G401 (cell line): ENCODE measurements around the gene MKNK2. TPM values are rescaled to one million over a fixed set of nuclear protein-coding genes. Genes with fewer than 3 reads are reported as not detected.
A peak's percentile ranks its signal among the peaks of the same experiment; 100 is the strongest.
"Not testable (repeated sequence)": the region's sequence is repeated elsewhere in the genome, so short reads cannot be mapped to it uniquely, and the experiment has no call there.

Experiments
- DNase-seq: peaks from one replicate; pipeline ENCODE4 v3.0.0-alpha.2; 2015; ENCODE audit warnings: low spot score
- in situ Hi-C: cut with HindIII; loops from 2 replicates; pipeline ENCODE4 v1.10.0; 2016; ENCODE audit warnings: low sequenced_read_pairs, mixed read lengths
- total RNA-seq: library from RNA; depleted of rRNA; stranded (reverse); fragments of >200 nt; shearing (Covaris generic); gene quantifications from 2 replicates; pipeline ENCODE4 v1.2.3, GENCODE V29; 2014

The MKNK2 gene
- total RNA-seq, 1 experiment from 2014 or later = 118 TPM

GRCh38 chr19:2012941-2013682 is 37.9 kb downstream of the MKNK2 start:
- no peak for DNase-seq
- in situ Hi-C loops = no loop called here

GRCh38 chr19:2011169-2011568 is 39.9 kb downstream of the MKNK2 start:
- no peak for DNase-seq
- in situ Hi-C loops = no loop called here

GRCh38 chr19:2010135-2010668 is 40.8 kb downstream of the MKNK2 start:
- in situ Hi-C loops = no loop called here
- no peak for DNase-seq

- no peak for DNase-seq
- in situ Hi-C loops = no loop called here
Measured at GRCh38 chr19:2003874-2004273, 47.2 kb downstream of the MKNK2 start.

GRCh38 chr19:1999856-2000515 is 51.1 kb downstream of the MKNK2 start:
- DNase-seq = peak; percentile 48
- in situ Hi-C loops = no loop called here

- no peak for DNase-seq
- in situ Hi-C loops = no loop called here
Measured at GRCh38 chr19:1998712-1999708, 52.0 kb downstream of the MKNK2 start.

- DNase-seq = no peak
- in situ Hi-C loops = no loop called here
Measured at GRCh38 chr19:1997353-1998233, 53.5 kb downstream of the MKNK2 start.

GRCh38 chr19:1992759-1993260 is 58.2 kb downstream of the MKNK2 start:
- in situ Hi-C loops = no loop called here
- no peak for DNase-seq

- no peak for DNase-seq
- in situ Hi-C loops = no loop called here
Measured at GRCh38 chr19:1991018-1991913, 59.8 kb downstream of the MKNK2 start.

GRCh38 chr19:1990230-1991017 is 60.6 kb downstream of the MKNK2 start:
- DNase-seq = no peak
- in situ Hi-C loops = no loop called here

GRCh38 chr19:1989513-1990229 is 61.4 kb downstream of the MKNK2 start:
- DNase-seq = no peak
- in situ Hi-C loops = no loop called here

GRCh38 chr19:1988464-1988863 is 62.6 kb downstream of the MKNK2 start:
- in situ Hi-C loops, DNase-seq: not testable (repeated sequence)
